HG02981 (cell line): ENCODE measurements around the gene SHD.
"Not testable (repeated sequence)": the region's sequence is repeated elsewhere in the genome, so short reads cannot be mapped to it uniquely, and the experiment has no call there.

Experiments
- ATAC-seq: cut with Tn5 transposase; IDR thresholded peaks from one replicate; pipeline ENCODE4 v1.9.1; 2021; ENCODE audit warnings: mild to moderate bottlenecking, moderate library complexity; ENCODE audit not compliant: unreplicated experiment

The SHD gene

GRCh38 chr19:4278419-4279266, at the start of gene SHD:
TSS of gene SHD (plus strand) at chr19:4279266. CDS start at chr19:4280064, 798 bp downstream.
- ATAC-seq: no peak

- ATAC-seq: not testable (repeated sequence)
Measured at GRCh38 chr19:4230237-4230636, 48.8 kb upstream of the SHD start.

- ATAC-seq: not testable (repeated sequence)
Measured at GRCh38 chr19:4231521-4231920, 47.5 kb upstream of the SHD start.

- ATAC-seq: not testable (repeated sequence)
Measured at GRCh38 chr19:4232139-4232538, 46.9 kb upstream of the SHD start.

- no peak for ATAC-seq
Measured at GRCh38 chr19:4232614-4233281, 46.3 kb upstream of the SHD start.

- ATAC-seq: no peak
Measured at GRCh38 chr19:4233282-4233853, 45.7 kb upstream of the SHD start.

- no peak for ATAC-seq
Measured at GRCh38 chr19:4234142-4234861, 44.8 kb upstream of the SHD start.

GRCh38 chr19:4234862-4235201, 44.2 kb upstream of the SHD start:
- ATAC-seq: no peak

- not testable (repeated sequence) for ATAC-seq
Measured at GRCh38 chr19:4237510-4237909, 41.6 kb upstream of the SHD start.

- ATAC-seq: no peak
Measured at GRCh38 chr19:4238831-4239230, 40.2 kb upstream of the SHD start.

GRCh38 chr19:4241824-4242430, 37.1 kb upstream of the SHD start:
- no peak for ATAC-seq

- not testable (repeated sequence) for ATAC-seq
Measured at GRCh38 chr19:4245938-4246337, 33.1 kb upstream of the SHD start.

GRCh38 chr19:4246767-4247593, 32.1 kb upstream of the SHD start, which contains the start of gene YJU2:
TSS of gene YJU2 (plus strand) at chr19:4247080. CDS start at chr19:4247147, 67 bp downstream.
- ATAC-seq: peak; percentile 81

GRCh38 chr19:4256563-4256962, 22.5 kb upstream of the SHD start:
- no peak for ATAC-seq

GRCh38 chr19:4257025-4257424, 22.0 kb upstream of the SHD start:
- ATAC-seq: no peak

GRCh38 chr19:4258181-4258580, 20.9 kb upstream of the SHD start:
- no peak for ATAC-seq

- no peak for ATAC-seq
Measured at GRCh38 chr19:4260613-4261191, 18.4 kb upstream of the SHD start.

GRCh38 chr19:4264812-4265211, 14.3 kb upstream of the SHD start:
- ATAC-seq: no peak

GRCh38 chr19:4266253-4267000, 12.6 kb upstream of the SHD start:
- ATAC-seq: no peak
